GM12891 (cell line): Measurements from ENCODE around the gene HSPA1L.

ENCODE experiments used
- POLR2A ChIP-seq: IDR thresholded peaks from 2 replicates; pipeline ENCODE4 v1.6.1; 2011; ENCODE audit warnings: low read depth, low read length, control low read depth
- POLR2AphosphoS5 ChIP-seq: IDR thresholded peaks from 2 replicates; pipeline ENCODE4 v1.6.1; 2011; ENCODE audit warnings: low read depth, low read length, control low read depth
- TAF1 ChIP-seq: IDR thresholded peaks from 2 replicates; pipeline ENCODE4 v1.6.1; 2011; ENCODE audit warnings: low read depth, low read length, control low read depth

GRCh38 chr6:31765910-31766794 lies 48.9 kb downstream of the HSPA1L start:
- no peak for TF ChIP-seq TAF1
- no peak for TF ChIP-seq POLR2AphosphoS5
- no peak for TF ChIP-seq POLR2A
